DOHH2 (cell line): ENCODE data around the gene TMEM30B.

ENCODE experiments used
- H3F3A ChIP-seq: fragments of 200-600 bp; sonication (generic), shearing (Covaris generic); 2 replicates; pipeline ENCODE4 v1.6.0; 2016; ENCODE audit warnings: antibody characterized with exemption, mild to moderate bottlenecking; ENCODE audit not compliant: control insufficient read depth, insufficient read depth
- H3K27ac ChIP-seq: fragments of 200-600 bp; sonication (generic); 2 replicates; pipeline ENCODE4 v1.5.1; 2014; ENCODE audit warnings: low read depth, mild to moderate bottlenecking, low read length, moderate library complexity
- H3K27me3 ChIP-seq: fragments of 200-600 bp; sonication (generic); 2 replicates; pipeline ENCODE4 v1.6.1; 2014; ENCODE audit warnings: mild to moderate bottlenecking, low read length, mixed read lengths; ENCODE audit not compliant: control insufficient read depth
- H3K36me3 ChIP-seq: fragments of 200-600 bp; sonication (generic); 2 replicates; pipeline ENCODE4 v1.6.1; 2014; ENCODE audit warnings: mild to moderate bottlenecking, low read length, moderate library complexity, mixed read lengths; ENCODE audit not compliant: control insufficient read depth
- H3K4me1 ChIP-seq: fragments of 200-600 bp; sonication (generic); 2 replicates; pipeline ENCODE4 v1.6.1; 2014; ENCODE audit warnings: mild to moderate bottlenecking, low read length, mixed read lengths; ENCODE audit not compliant: control insufficient read depth
- H3K4me2 ChIP-seq: fragments of 200-600 bp; sonication (generic); 2 replicates; pipeline ENCODE4 v1.6.0; 2014; ENCODE audit warnings: mild to moderate bottlenecking, low read length, moderate library complexity
- H3K4me3 ChIP-seq: fragments of 200-600 bp; sonication (generic); 2 replicates; pipeline ENCODE4 v1.5.1; 2014; ENCODE audit warnings: mild to moderate bottlenecking, low read length, mixed read lengths
- H3K79me2 ChIP-seq: fragments of 200-600 bp; sonication (generic); 2 replicates; pipeline ENCODE4 v1.6.1; 2014; ENCODE audit warnings: mild to moderate bottlenecking, low read length, mixed read lengths; ENCODE audit not compliant: control insufficient read depth
- H3K9me2 ChIP-seq: fragments of 200-600 bp; sonication (generic); replicated peaks from 2 replicates; pipeline ENCODE4 v1.6.1; 2014; ENCODE audit warnings: mild to moderate bottlenecking, low read length, mixed read lengths; ENCODE audit not compliant: control insufficient read depth
- H3K9me3 ChIP-seq: fragments of 200-600 bp; sonication (generic); 2 replicates; pipeline ENCODE4 v1.6.1; 2014; ENCODE audit warnings: antibody characterized with exemption, low read length, mixed read lengths; ENCODE audit not compliant: control insufficient read depth, insufficient read depth
- H4K20me1 ChIP-seq: fragments of 200-600 bp; sonication (generic); 2 replicates; pipeline ENCODE4 v1.6.0; 2014; ENCODE audit warnings: low read depth, mild to moderate bottlenecking, antibody characterized with exemption, low read length, moderate library complexity; ENCODE audit not compliant: control insufficient read depth, insufficient read depth
- CTCF ChIP-seq: fragments of 200-600 bp; sonication (generic); IDR thresholded peaks from one replicate; pipeline ENCODE4 v1.5.1; 2014; ENCODE audit warnings: antibody characterized with exemption, mild to moderate bottlenecking, low read depth, low read length; ENCODE audit not compliant: poor library complexity, severe bottlenecking
- EZH2phosphoT487 ChIP-seq: fragments of 200-600 bp; sonication (generic); IDR thresholded peaks from 2 replicates; pipeline ENCODE4 v1.6.1; 2017; ENCODE audit warnings: borderline replicate concordance, mild to moderate bottlenecking, antibody characterized with exemption, low read length, moderate library complexity, mixed read lengths

The TMEM30B gene

DNA sequence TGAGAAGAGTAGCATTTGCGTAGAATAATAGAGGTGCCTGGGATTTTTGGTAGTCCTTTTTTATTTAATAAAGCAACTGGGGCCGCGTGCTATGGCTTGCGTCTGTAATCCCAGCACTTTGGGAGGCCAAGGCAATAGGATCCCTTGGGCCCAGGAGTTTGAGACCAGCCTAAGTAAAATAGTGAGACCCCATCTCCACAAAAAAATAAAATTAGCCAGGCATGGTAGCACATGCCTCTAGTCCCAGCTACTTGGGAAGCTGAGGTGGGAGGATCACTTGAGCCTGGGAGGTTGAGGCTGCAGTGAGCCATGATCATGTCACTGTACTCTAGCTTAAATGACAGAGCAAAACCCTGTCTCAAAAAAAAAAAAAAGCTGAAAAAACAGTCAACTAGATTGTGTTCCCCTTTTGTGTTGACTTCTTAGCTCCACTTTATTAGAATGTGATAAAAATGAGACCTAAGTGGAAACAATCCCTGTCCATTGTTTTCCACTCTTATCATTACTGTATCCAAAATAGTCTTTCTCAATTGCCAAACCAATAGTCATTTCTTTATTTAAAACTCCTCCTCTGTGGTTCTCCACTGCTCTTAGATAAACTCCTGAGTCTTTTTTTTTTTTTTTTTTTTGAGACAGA, 47.6 kb upstream of the TMEM30B start:
- Histone ChIP-seq H3K4me3 (no peak overlapping the region), H3K27ac (no peak overlapping the region), H3F3A (no peaks in the 10 kb centered on the region), H3K79me2 (no peaks in the 10 kb centered on the region), H3K4me2 (no peak overlapping the region), H4K20me1 (no peaks in the 10 kb centered on the region), H3K4me1 (no peaks in the 10 kb centered on the region), H3K9me3 (no peaks in the 10 kb centered on the region), H3K9me2 (no peaks in the 10 kb centered on the region), H3K36me3 (no peaks in the 10 kb centered on the region), H3K27me3 (peaks cover 6% of the 10 kb centered on the region; the same call in 1 of the 2 replicates)
- TF ChIP-seq CTCF (no peak), EZH2phosphoT487 (no peak)

DNA sequence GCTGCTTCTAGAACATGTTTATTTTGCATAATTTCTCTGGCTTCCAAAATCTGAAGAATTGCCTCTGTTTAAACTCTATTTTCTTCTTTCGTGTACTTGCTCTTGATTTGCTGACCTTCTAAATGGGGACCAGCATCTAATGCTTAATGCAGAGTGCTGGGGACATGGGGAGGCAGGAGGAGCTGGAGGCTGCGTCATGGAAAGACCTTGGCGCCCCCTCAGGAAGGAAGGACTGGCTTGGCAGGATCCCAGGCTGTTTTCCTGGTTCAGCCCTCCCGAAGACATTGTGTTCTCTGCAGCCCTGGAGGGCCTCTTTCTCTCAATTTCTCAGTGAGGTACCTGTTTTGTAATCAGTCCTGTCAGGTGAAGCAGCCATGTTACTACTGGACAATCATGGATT, 45.7 kb upstream of the TMEM30B start:
- H3K36me3 ChIP-seq: no peaks in the 10 kb centered on the region
- H3K4me3 ChIP-seq: no peak overlapping the region
- no peaks in the 10 kb centered on the region for H4K20me1 ChIP-seq
- no peak for TF ChIP-seq CTCF
- no peak for TF ChIP-seq EZH2phosphoT487
- no peaks in the 10 kb centered on the region for H3K79me2 ChIP-seq
- H3K4me1 ChIP-seq: no peaks in the 10 kb centered on the region
- H3K9me2 ChIP-seq: no peaks in the 10 kb centered on the region
- H3K9me3 ChIP-seq: peaks cover 4% of the 10 kb centered on the region; the same call in 1 of the 2 replicates
- H3K4me2 ChIP-seq: no peak overlapping the region
- H3F3A ChIP-seq: no peaks in the 10 kb centered on the region
- H3K27me3 ChIP-seq: peaks cover 16% of the 10 kb centered on the region; the same call in 1 of the 2 replicates
- H3K27ac ChIP-seq: no peak overlapping the region

- H3K27me3 ChIP-seq: peaks cover 16% of the 10 kb centered on the region; the same call in 1 of the 2 replicates
- TF ChIP-seq EZH2phosphoT487: no peak
- TF ChIP-seq CTCF: no peak
- H3K9me2 ChIP-seq: no peaks in the 10 kb centered on the region
- H3K9me3 ChIP-seq: peaks cover 4% of the 10 kb centered on the region; the same call in 1 of the 2 replicates
- H3K4me3 ChIP-seq: no peak overlapping the region
- no peaks in the 10 kb centered on the region for H3K79me2 ChIP-seq
- H3K27ac ChIP-seq: no peak overlapping the region
- H3F3A ChIP-seq: no peaks in the 10 kb centered on the region
- no peak overlapping the region for H3K4me2 ChIP-seq
- H3K4me1 ChIP-seq: no peaks in the 10 kb centered on the region
- no peaks in the 10 kb centered on the region for H4K20me1 ChIP-seq
- no peaks in the 10 kb centered on the region for H3K36me3 ChIP-seq
Observed at GRCh38 chr14:61326146-61326545, 45.0 kb upstream of the TMEM30B start.
